SU-DHL-6 (cell line): ENCODE results near the gene RNF167.

Experiments used
- H2AFZ ChIP-seq: fragments of 200-600 bp; sonication (generic); 2 replicates; pipeline ENCODE4 v1.6.1; 2014; ENCODE audit warnings: low read depth, mild to moderate bottlenecking, moderate library complexity, mixed read lengths, antibody characterized with exemption, low read length; ENCODE audit not compliant: severe bottlenecking
- H3F3A ChIP-seq: fragments of 200-600 bp; shearing (Covaris generic); 2 replicates; pipeline ENCODE4 v1.6.0; 2016; ENCODE audit warnings: antibody characterized with exemption, mild to moderate bottlenecking; ENCODE audit not compliant: insufficient read depth
- H3K27ac ChIP-seq: fragments of 200-600 bp; sonication (generic); 2 replicates; pipeline ENCODE4 v1.5.1; 2016; ENCODE audit warnings: low read depth, mild to moderate bottlenecking, low read length, moderate library complexity, mixed read lengths
- H3K27me3 ChIP-seq: fragments of 200-600 bp; sonication (generic), shearing (Covaris generic); 2 replicates; pipeline ENCODE4 v1.6.0; 2014; ENCODE audit warnings: mild to moderate bottlenecking, low read length
- H3K36me3 ChIP-seq: fragments of 200-600 bp; sonication (generic); 2 replicates; pipeline ENCODE4 v1.6.1; 2014; ENCODE audit warnings: mild to moderate bottlenecking, low read length, mixed read lengths
- H3K4me2 ChIP-seq: fragments of 300-600, 200-600 bp; shearing (Covaris generic), sonication (generic); 2 replicates; pipeline ENCODE4 v1.6.0; 2014; ENCODE audit warnings: low read length, low read depth, mild to moderate bottlenecking; ENCODE audit not compliant: poor library complexity, severe bottlenecking
- H3K4me3 ChIP-seq: fragments of 200-600 bp; sonication (generic); 2 replicates; pipeline ENCODE4 v1.5.1; 2014; ENCODE audit warnings: antibody characterized with exemption, low read length, mild to moderate bottlenecking, mixed read lengths; ENCODE audit not compliant: insufficient read depth, poor library complexity, severe bottlenecking
- H3K79me2 ChIP-seq: fragments of 200-600 bp; sonication (generic); 2 replicates; pipeline ENCODE4 v1.6.1; 2014; ENCODE audit warnings: mild to moderate bottlenecking, low read length, moderate library complexity; ENCODE audit not compliant: insufficient read depth
- H3K9ac ChIP-seq: fragments of 200-600 bp; sonication (generic); 2 replicates; pipeline ENCODE4 v1.7.0; 2014; ENCODE audit warnings: mild to moderate bottlenecking, low read length
- H3K9me2 ChIP-seq: fragments of 200-600 bp; sonication (generic); replicated peaks from 2 replicates; pipeline ENCODE4 v1.6.1; 2014; ENCODE audit warnings: low read length; ENCODE audit not compliant: insufficient read depth
- H3K9me3 ChIP-seq: fragments of 200-600 bp; sonication (generic); 2 replicates; pipeline ENCODE4 v1.6.1; 2014; ENCODE audit warnings: low read length, mixed read lengths; ENCODE audit not compliant: insufficient read depth
- H4K20me1 ChIP-seq: fragments of 200-600 bp; sonication (generic); 2 replicates; pipeline ENCODE4 v1.6.1; 2014; ENCODE audit warnings: low read depth, mild to moderate bottlenecking, antibody characterized with exemption, low read length, moderate library complexity, mixed read lengths
- EZH2phosphoT487 ChIP-seq: fragments of 200-600 bp; sonication (generic), shearing (Covaris generic); conservative IDR thresholded peaks from 2 replicates; pipeline ENCODE4 v1.6.1; 2018; ENCODE audit warnings: mild to moderate bottlenecking, antibody characterized with exemption, low read length, moderate library complexity, mixed read lengths
- TF ChIP-seq, protein P1 (sequence below): fragments of 200-600 bp; sonication (generic); IDR thresholded peaks from one replicate; pipeline ENCODE4 v1.5.1; 2017; ENCODE audit warnings: antibody characterized with exemption, mild to moderate bottlenecking, low read length, moderate library complexity; ENCODE audit not compliant: insufficient read depth, poor library complexity, severe bottlenecking

The RNF167 gene

DNA sequence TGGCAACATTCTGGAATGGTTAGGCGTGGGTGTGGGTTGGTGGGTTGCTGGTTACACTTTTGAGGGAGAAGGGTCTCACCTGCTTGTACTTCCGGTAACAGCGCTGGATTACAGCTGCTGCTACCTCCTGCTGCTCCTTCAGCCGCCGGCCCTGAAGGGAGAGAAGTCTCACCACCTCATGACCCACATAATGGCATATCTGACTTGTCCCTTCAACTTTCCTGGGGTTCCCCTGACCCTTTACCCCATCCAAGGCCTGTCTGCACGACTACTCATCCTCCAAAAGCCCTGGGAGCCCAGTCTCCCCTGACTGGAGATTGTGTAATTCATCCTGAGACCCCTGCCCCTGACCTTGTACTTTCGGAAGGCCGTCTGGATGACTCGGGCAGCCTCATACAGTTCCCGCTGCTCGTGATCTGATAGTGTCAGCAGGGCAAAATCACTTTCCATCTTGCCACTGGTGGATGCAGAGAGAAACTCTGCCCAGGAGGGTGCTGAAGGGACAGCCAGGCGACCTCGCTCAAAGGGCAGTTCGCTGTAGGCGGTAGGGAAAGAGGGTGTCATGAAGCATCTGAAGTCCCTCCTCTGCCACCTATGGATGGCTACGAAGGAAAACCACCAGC lies 29.6 kb downstream of the RNF167 start:
- H2AFZ ChIP-seq: no peak overlapping the region
- no peak for TF ChIP-seq EZH2phosphoT487
- TF ChIP-seq, protein P1, sequence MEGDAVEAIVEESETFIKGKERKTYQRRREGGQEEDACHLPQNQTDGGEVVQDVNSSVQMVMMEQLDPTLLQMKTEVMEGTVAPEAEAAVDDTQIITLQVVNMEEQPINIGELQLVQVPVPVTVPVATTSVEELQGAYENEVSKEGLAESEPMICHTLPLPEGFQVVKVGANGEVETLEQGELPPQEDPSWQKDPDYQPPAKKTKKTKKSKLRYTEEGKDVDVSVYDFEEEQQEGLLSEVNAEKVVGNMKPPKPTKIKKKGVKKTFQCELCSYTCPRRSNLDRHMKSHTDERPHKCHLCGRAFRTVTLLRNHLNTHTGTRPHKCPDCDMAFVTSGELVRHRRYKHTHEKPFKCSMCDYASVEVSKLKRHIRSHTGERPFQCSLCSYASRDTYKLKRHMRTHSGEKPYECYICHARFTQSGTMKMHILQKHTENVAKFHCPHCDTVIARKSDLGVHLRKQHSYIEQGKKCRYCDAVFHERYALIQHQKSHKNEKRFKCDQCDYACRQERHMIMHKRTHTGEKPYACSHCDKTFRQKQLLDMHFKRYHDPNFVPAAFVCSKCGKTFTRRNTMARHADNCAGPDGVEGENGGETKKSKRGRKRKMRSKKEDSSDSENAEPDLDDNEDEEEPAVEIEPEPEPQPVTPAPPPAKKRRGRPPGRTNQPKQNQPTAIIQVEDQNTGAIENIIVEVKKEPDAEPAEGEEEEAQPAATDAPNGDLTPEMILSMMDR: no peak
- no peak overlapping the region for H3K9ac ChIP-seq
- no peak overlapping the region for H3K4me3 ChIP-seq
- H3K79me2 ChIP-seq: peaks cover 8% of the 10 kb centered on the region; the same call in 1 of the 2 replicates
- no peak overlapping the region for H3K27ac ChIP-seq
- no peaks in the 10 kb centered on the region for H3K9me3 ChIP-seq
- no peaks in the 10 kb centered on the region for H3F3A ChIP-seq
- no peaks in the 10 kb centered on the region for H4K20me1 ChIP-seq
- no peaks in the 10 kb centered on the region for H3K9me2 ChIP-seq
- no peak overlapping the region for H3K4me2 ChIP-seq
- H3K27me3 ChIP-seq: no peaks in the 10 kb centered on the region
- no peaks in the 10 kb centered on the region for H3K36me3 ChIP-seq

DNA sequence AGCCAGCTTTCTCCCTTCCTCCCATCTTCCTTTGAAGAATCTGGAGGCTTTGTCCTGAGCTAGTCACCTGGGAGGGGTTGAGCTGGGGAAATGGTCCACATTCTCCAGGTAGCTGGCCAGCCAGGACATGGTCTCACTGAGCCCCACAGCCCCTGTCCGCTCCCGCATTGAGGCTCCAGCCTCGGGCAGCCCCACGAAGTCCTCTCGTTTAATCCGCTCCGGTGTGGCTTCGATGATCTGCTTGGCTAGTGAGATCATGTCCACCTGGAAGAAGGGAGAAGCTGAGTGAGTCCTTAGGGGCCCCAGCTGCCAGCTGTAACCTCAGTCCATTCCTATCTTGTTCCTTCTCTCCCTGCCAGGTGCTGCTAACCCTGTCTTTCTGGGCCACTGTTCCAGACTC lies 30.2 kb downstream of the RNF167 start:
- H2AFZ ChIP-seq: no peak overlapping the region
- no peak overlapping the region for H3K4me2 ChIP-seq
- H3K36me3 ChIP-seq: no peaks in the 10 kb centered on the region
- H3F3A ChIP-seq: no peaks in the 10 kb centered on the region
- no peaks in the 10 kb centered on the region for H3K9me3 ChIP-seq
- H3K27ac ChIP-seq: no peak overlapping the region
- H3K9ac ChIP-seq: no peak overlapping the region
- H4K20me1 ChIP-seq: no peaks in the 10 kb centered on the region
- H3K4me3 ChIP-seq: no peak overlapping the region
- no peaks in the 10 kb centered on the region for H3K9me2 ChIP-seq
- no peaks in the 10 kb centered on the region for H3K27me3 ChIP-seq
- peaks cover 8% of the 10 kb centered on the region; the same call in 1 of the 2 replicates for H3K79me2 ChIP-seq
- TF ChIP-seq, protein P1: no peak
- TF ChIP-seq EZH2phosphoT487: no peak

DNA sequence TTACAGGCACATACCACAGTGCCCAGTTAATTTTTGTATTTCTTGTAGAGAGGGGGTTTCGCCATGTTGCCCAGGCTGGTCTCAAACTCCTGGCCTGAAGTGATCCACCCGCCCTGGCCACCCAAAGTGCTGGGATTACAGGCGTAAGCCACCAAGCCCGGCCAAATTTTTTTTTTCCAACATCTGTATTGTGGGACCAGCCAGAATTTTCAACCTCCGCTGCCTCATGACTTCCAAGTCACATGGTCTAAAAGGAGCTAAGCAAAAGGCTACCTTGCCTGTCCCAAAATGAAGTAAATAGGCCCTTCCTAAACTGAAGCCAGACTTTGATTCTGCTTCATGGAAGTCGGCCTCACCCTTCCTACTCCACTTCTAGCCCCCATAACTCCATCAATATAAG lies 31.8 kb downstream of the RNF167 start:
- Histone ChIP-seq H3F3A (no peaks in the 10 kb centered on the region), H4K20me1 (no peaks in the 10 kb centered on the region), H3K4me2 (no peak overlapping the region), H3K9ac (no peak overlapping the region), H3K27ac (no peak overlapping the region), H3K36me3 (no peaks in the 10 kb centered on the region), H2AFZ (no peak overlapping the region), H3K9me3 (no peaks in the 10 kb centered on the region), H3K9me2 (no peaks in the 10 kb centered on the region), H3K79me2 (0 out of 2 replicates have a peak, but pooled peaks cover under 1% of the 10 kb centered on the region), H3K27me3 (no peaks in the 10 kb centered on the region), H3K4me3 (no peak overlapping the region)
- TF ChIP-seq EZH2phosphoT487: no peak
- TF ChIP-seq, protein P1: no peak
